ENCODE measurements around the gene CCDC66.

DNA sequence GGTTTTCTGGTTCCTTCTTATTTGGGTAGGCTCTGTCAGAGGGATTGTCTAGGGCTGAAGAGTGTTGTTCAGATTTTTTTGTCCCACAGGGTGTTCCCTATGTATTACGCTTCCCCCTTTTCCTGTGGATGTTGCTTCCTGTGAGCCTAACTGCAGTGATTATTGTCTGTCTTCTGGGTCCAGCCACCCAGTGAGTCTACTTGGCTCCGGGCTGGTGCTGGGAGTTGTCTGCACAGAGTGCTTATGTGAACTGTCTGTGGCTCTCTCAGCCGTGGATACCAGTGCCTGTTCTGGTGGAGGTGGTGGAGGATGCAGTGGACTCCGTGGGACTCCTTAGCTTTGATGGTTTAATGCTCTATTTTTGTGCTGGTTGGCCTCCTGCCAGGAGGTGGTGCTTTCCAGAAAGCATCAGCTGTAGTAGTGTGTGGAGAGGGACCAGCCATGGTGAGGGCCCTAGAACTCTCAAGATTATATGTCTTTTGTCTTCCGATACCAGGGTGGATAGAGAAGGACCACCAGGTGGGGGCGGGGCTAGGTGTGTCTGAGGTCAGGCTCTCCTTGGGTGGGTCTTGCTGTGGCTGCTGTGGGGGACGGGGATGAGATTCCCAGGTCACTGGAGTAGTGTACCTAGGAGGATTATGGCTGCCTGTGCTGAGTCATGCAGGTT lies 53.8 kb downstream of the CCDC66 start:
- TF ChIP-seq ELF4 (CRISPR knock-in tag; IDR thresholded peaks at IDR 0.05) (no peak), ELK1 (CRISPR knock-in tag; IDR thresholded peaks at IDR 0.05) (no peak), PCBP2 (IDR thresholded peaks at IDR 0.05; ENCODE audit: low read depth, low read length, poor library complexity, severe bottlenecking) (no peak), CHD4 (IDR thresholded peaks at IDR 0.05; ENCODE audit: insufficient read depth, insufficient replicate concordance, low read depth, low read length, poor library complexity, severe bottlenecking) (no peak), CTCF (IDR thresholded peaks at IDR 0.05 in 2 of 3, conservative IDR thresholded peaks at IDR 0.05 in 1 of 3; ENCODE audit: insufficient read depth in 2 of 3, low read depth in 1 of 3, low read length in 3 of 3) (no peak), TCF7L2 (IDR thresholded peaks at IDR 0.05; ENCODE audit: low read depth, low read length) (no peak), ZNF354B (CRISPR knock-in tag; IDR thresholded peaks at IDR 0.05) (no peak), ZNF124 (CRISPR knock-in tag; IDR thresholded peaks at IDR 0.05) (no peak), ZSCAN29 (IDR thresholded peaks at IDR 0.05) (no peak), MAZ (CRISPR knock-in tag; conservative IDR thresholded peaks at IDR 0.05 in 1 of 2, IDR thresholded peaks at IDR 0.05 in 1 of 2) (no peak), ETV5 (CRISPR knock-in tag; IDR thresholded peaks at IDR 0.05; ENCODE audit: low read depth) (no peak), GABPB1 (CRISPR knock-in tag; IDR thresholded peaks at IDR 0.05) (no peak), DACH1 (IDR thresholded peaks at IDR 0.05; ENCODE audit: partially characterized antibody) (no peak)

All from K562 (cell line).